GM19324 (cell line): ENCODE data around the gene CBY1.

ENCODE experiments used
- ATAC-seq: cut with Tn5 transposase; IDR thresholded peaks from one replicate; pipeline ENCODE4 v1.9.1; 2021; ENCODE audit warnings: mild to moderate bottlenecking, moderate library complexity; ENCODE audit not compliant: unreplicated experiment, low FRiP score

CBY1 gene

DNA sequence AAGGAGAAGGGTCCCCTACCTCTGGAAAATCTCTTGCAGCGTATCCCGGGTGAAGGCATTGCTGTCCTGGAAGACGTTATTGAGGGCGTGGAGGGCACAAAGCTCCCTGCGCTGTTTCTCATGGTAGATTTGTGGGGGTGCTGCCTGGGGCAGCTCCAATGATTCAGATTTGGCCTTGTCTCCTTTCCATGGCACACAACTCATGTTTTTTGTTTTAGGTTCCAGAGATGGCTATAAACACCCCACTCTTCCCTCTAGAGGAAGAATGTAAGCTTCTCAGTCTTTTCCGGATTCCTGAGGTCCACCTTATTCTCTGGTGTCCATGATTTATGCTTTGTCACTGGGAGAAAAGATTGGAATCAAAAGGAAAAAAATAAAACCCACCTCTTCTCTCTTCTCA, 43.3 kb downstream of the CBY1 start:
- no peak for ATAC-seq

DNA sequence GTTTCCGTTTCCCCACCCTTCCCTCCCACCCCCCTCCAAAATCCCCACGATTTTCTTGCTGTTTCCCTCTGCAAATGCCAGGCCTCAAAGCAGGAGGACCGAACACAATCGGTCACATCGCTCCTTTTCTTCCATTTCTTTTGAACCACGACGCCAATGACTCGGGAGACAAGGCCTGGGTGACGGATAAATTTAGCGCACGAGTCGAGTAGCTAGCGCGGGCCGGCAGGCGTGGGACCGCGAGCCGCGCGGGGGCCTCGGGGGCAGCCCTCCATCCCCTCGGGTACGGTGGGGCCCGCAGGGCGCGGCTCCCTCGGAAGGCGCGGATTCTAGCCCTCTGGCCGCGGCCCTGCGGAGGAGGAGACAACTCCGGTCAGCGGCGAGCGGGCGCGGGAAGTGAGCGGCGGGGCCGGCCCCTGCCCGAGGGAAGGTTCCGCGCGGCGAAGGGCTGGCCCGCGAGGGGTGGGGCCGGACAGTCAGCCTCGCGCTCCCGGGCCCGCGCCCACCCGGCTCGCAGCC, 43.9 kb downstream of the CBY1 start:
- no peak for ATAC-seq

DNA sequence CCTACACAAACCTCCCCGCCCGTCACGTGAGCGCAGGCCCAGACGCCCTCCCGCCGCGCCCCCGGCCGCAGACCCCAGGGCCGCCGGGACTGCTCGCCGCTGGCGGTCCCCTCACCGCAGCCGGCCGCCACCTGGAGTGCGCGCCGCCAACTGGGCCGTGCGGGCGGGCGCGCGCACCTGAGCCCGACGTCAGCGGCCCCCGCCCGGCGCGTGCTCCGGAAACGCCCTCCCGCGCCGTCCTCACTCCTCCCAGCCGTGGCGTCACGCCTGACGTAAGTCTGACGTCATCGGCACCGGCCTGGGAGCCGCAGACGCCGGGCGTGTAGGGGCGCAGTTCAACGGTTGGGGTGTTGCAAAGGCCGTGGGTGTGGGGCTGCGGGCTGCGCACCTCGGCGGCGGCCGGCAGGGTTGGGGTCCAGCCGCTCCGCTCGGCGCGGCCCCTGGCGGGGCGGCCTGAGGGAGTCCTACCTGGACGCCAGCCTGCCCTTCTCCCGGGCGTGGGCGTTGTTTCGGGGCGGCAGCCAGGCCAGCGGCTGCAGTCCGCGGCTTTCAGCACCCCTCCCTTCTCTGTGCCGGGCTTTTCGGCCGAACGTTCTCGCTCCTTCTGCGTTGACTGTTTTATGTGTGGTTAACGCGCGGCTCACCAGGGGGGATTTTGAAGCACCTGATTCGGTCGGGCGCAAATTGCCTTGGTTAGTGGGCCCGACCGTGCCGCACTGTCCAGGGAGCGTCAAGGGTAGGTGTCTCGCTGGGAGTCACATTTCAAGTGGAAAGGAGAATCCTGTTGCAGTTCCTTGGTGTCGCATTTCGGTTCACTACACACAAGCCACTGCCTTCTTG, 44.6 kb downstream of the CBY1 start, which contains the start of gene JOSD1:
Gene JOSD1 (minus strand): TSS at position 155 of the 840 bp plus-strand sequence. CDS start 956 bp downstream, outside the sequence.
- ATAC-seq: peak; percentile 47

- ATAC-seq: no peak
Measured at GRCh38 chr22:38704654-38705234, 48.3 kb downstream of the CBY1 start.

DNA sequence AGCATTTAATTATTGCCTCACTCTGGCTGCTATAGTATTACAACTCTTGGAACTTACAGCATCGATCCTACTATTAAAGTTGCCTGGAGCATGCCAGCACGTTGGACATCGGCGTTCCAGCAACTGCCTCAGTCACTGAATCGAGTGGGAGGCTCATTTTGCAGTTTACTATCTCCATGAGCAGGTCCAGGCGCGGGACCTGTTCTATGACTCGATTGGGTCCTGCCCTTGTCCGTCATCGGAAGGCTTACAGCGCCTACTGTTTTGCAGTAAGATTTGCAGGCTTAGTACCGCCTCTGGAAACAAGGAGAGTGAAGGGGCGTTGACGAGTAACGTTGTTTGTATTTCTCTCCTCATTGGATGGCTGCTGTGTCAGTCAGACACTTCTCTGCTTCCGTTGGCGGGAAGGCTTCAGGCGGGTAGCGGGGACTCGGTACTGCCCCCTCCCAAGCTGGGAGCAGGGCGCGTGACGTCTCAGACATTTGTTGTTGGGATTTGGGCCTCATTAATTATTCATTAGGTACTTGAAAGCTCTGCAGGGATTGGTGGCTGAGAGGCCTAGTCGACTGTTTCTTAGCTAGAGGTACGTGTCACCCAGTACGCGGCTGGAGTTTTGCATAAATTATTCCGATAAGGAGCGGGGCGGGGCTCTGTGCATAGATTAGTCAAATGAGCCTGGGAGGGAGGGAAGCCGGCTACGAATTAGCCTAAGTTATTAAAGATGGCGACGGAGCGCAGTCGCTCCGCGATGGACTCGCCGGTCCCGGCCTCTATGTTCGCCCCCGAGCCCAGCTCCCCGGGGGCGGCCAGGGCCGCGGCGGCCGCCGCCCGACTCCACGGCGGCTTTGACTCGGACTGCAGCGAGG, 49.0 kb downstream of the CBY1 start, which contains the start of gene GTPBP1:
Gene GTPBP1 (plus strand): TSS at position 710 of the 866 bp plus-strand sequence. CDS start 12 bp downstream, at position 722.
- peak; percentile 78 for ATAC-seq

DNA sequence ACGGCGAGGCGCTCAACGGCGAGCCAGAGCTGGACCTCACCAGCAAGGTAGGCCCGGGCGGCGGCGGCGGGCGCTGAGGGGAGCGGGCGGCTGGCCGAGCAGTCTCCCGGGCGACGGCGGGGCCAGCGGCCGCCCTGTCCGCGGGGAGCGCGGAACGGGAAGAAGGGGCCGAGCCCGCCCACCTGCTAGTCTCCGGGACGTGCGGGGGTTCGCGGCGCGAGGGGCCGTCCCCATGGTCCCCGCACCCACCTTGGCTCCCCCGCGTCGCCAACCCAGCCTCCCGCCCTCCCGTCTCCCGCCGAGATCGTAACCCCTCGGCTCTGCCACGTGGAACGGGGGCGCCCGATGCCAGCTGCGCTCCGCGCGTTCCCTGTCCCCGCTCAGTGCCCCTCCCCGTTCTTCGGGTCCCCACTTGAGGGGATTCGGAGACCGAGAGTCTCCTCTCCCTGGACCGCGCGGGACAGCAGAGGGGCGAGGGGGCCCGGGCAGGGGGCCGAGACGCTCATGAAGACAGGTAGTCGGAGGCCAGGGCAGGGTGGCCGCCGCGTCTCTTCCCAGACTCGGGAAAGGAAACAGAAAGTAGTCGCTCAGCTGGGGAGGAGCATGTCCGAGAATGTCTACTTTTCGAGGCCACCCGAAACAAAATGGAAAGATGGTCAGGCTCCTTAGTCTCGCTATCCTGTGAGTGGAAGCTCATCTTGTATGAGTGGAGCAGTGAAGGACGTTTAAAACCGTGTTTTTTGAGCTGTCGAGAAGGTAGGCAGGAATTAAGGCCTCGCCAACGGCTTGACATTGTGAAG, 49.9 kb downstream of the CBY1 start:
- ATAC-seq: peak; percentile 10

DNA sequence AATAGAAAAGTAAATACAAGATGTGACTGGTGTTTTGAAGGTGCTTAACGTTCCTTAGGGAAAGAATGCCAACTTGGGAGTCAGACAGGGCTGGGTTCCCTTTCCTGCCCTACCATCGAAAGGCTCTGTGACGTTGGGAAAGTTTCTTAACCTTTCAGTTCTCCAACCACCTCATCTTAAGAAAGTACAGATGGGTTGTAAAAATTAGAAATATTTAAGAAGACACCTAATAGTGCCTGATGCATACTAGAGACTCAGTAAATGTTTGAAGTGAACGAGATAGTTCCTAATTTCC, 50.4 kb downstream of the CBY1 start:
- no peak for ATAC-seq

DNA sequence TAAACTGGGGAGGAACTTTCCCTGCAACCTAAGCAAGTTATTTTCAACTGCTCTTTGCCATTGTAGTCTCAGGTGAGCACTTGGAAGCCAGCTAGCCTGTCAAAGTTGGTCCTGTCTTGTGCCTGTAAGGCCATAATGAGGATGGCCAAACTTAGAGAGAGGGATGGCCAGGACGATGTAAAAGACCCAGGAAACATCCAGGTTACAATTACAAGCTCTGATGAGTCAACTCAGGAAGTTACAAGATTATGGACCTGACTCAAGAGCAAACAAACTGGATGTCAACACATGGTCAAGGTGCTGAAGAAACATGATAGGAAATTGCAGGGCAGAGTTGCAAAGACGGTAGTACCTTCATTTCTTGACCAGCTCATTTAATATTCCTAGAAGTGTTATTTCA, 50.9 kb downstream of the CBY1 start:
- no peak for ATAC-seq

GRCh38 chr22:38707984-38708383, 51.5 kb downstream of the CBY1 start:
- ATAC-seq: no peak

- ATAC-seq: no peak
Measured at GRCh38 chr22:38709306-38709705, 52.9 kb downstream of the CBY1 start.

GRCh38 chr22:38710351-38710750, 53.9 kb downstream of the CBY1 start:
- no peak for ATAC-seq

- ATAC-seq: no peak
Measured at GRCh38 chr22:38710866-38711265, 54.4 kb downstream of the CBY1 start.

DNA sequence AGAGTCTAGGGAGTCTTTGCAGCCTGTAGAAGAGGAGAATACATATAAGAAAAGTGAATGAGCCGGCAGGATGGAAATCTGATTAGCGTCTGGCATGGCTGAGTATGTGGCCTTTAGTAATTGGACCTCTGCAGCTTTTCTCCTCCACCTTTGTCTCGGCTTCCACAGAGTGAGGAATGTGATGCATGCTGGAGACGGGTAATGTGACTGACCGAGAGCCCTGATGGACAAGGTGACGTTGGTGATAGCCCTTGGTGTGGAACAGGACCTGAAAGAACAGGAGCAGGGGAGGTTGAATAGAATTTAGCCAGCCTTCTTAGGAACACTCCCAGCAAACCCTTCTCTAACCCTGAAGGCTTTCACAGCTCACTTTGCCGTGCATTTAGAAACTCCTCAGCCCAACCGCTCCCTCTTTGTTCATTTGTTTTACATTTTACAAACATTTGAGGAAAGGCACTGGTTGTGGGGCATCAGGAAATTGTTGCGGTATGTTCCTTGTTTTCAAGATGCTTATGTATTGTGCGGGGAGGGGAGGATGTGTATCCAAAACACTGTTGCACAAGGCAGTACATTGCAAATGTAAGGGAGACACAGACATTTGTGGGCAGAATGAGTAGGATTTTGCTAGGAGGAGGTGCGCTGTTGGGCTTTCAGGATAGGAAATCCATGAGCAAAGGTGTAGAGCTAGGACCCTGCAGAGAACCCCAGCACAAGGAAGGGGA, 56.2 kb downstream of the CBY1 start:
- ATAC-seq: no peak

DNA sequence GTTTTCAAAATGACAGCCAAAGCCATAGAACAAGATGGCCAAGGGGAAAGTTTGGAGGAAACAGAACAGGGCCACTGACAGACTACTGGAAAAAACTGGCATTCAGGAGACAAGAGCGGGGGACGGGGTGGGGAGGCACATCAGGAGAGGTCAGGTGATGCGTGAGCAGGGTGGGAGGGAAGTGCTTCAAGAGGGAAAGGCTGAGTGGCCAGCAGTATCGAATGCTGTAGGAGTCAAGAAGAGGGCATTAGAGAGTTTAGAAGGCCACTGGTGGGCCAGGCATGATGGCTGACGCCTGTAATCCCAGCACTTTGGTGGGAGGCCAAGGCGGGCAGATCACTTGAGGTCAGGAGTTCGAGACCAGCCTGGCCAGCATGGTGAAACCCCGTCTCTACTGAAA, 57.5 kb downstream of the CBY1 start:
- no peak for ATAC-seq

DNA sequence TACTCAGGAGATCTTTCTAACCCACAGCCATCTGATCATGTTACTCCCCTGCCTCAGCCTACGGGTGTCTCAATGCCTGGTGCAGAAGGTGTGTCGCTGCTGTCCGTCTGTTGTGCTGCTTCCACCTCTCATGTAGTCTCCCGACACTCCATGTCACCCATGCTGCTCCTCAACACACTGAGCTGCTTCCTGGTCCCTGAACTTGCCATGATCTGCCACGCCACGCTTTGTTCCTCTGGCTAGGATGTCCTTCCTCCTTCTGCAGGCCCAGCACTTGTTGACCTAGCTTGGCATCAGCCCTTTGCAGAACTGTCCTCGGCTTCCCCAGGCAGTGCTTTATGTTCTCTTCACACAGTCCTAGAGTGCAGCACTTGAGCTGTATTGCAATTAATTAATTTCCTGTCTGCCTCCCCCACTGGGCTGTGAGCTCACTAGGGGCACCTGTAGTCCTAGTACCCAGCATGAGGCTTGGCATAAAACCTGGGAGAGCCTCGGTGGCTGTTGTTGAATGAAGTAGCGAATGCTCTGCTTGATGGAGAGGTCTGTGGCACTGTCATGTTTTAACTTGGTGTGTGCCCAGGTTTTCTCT, 58.8 kb downstream of the CBY1 start:
- ATAC-seq: no peak

- no peak for ATAC-seq
Measured at GRCh38 chr22:38715852-38716251, 59.4 kb downstream of the CBY1 start.

GRCh38 chr22:38716271-38716670, 59.8 kb downstream of the CBY1 start:
- no peak for ATAC-seq

DNA sequence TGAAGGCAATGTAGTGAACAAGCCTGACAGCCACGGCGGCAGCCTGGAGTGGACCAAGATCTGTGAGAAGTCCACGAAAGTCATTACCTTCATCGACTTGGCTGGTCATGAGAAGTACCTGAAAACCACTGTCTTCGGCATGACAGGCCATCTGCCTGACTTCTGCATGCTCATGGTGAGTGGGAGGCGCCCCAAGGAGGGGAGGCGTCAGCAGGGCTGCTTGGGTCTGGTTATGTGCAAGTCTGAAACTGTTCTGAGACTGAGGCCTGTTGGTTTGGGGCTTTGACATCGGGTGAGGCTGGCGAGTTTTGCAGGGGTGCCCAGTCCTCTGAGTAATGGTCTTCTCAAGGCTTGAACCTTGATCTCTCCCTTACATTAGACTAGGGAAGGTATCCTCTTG, 60.4 kb downstream of the CBY1 start:
- ATAC-seq: no peak

DNA sequence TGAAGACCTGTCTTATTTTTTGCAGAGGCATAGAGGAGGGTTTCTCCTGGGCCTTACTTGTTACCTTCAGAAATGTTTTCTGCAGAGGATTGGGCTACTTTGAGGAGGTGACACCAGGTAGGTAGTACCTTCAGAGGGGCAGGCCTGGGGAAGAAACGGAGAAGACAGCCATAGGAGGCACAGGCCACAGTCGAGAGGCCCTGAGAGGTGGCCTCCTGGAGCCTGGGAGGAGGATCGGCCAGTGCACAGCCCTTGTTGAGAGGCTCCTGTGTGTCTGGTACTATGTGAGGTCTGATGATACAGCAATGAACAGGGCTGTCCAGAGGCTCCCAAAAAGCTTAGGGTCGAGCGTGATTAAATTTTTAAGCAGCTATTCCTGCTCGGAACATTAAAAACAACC, 60.8 kb downstream of the CBY1 start:
- no peak for ATAC-seq
